H9 (cell line): ENCODE measurements around the gene PTPRJ. TPM values are rescaled to one million over a fixed set of nuclear protein-coding genes. Genes with fewer than 3 reads are reported as not detected.

ENCODE experiments used
- DNase-seq: peaks from one replicate; pipeline ENCODE4 v3.0.0-alpha.2; 2017
- H2AFZ ChIP-seq: one replicate; pipeline ENCODE4 v1.6.1; 2013; ENCODE audit warnings: mild to moderate bottlenecking, low read length, control low read depth, moderate library complexity
- H2AK5ac ChIP-seq: 2 replicates; pipeline ENCODE4 v1.6.1; 2013; ENCODE audit warnings: low read length, control low read depth, mixed read lengths; ENCODE audit not compliant: insufficient read length
- H2BK120ac ChIP-seq: one replicate; pipeline ENCODE4 v1.6.1; 2013; ENCODE audit warnings: low read depth, mild to moderate bottlenecking, low read length, control low read depth, inconsistent platforms; ENCODE audit not compliant: poor library complexity, severe bottlenecking
- H2BK12ac ChIP-seq: 2 replicates; pipeline ENCODE4 v1.6.1; 2013; ENCODE audit warnings: low read length, control low read depth, mixed read lengths, low read depth; ENCODE audit not compliant: insufficient read length
- H2BK15ac ChIP-seq: 2 replicates; pipeline ENCODE4 v1.6.1; 2013; ENCODE audit warnings: low read depth, low read length, control low read depth
- H2BK20ac ChIP-seq: one replicate; pipeline ENCODE4 v1.6.1; 2013; ENCODE audit warnings: low read depth, mild to moderate bottlenecking, low read length, control low read depth, inconsistent platforms; ENCODE audit not compliant: poor library complexity, severe bottlenecking
- H2BK5ac ChIP-seq: 2 replicates; pipeline ENCODE4 v1.6.1; 2013; ENCODE audit warnings: low read length, control low read depth, mixed read lengths; ENCODE audit not compliant: insufficient read length
- H3K14ac ChIP-seq: 2 replicates; pipeline ENCODE4 v1.6.1; 2013; ENCODE audit warnings: low read length, control low read depth; ENCODE audit not compliant: insufficient read depth
- H3K18ac ChIP-seq: 2 replicates; pipeline ENCODE4 v1.6.1; 2013; ENCODE audit warnings: low read depth, mild to moderate bottlenecking, mixed read lengths, low read length, control low read depth; ENCODE audit not compliant: insufficient read length
- H3K23ac ChIP-seq: 2 replicates; pipeline ENCODE4 v1.6.1; 2013; ENCODE audit warnings: low read length, control low read depth, mixed read lengths, low read depth; ENCODE audit not compliant: insufficient read length
- H3K23me2 ChIP-seq: 2 replicates; pipeline ENCODE4 v1.6.1; 2013; ENCODE audit warnings: low read depth, mild to moderate bottlenecking, mixed read lengths, low read length, control low read depth; ENCODE audit not compliant: insufficient read length, poor library complexity, severe bottlenecking
- H3K27ac ChIP-seq: 2 replicates; pipeline ENCODE4 v1.5.1; 2013; ENCODE audit warnings: low read length, control low read depth, mixed read lengths, low read depth; ENCODE audit not compliant: insufficient read length
- H3K27me3 ChIP-seq: 2 replicates; pipeline ENCODE4 v1.6.1; 2013; ENCODE audit warnings: low read length, control low read depth, inconsistent platforms; ENCODE audit not compliant: insufficient read depth
- H3K4ac ChIP-seq: 2 replicates; pipeline ENCODE4 v1.6.1; 2013; ENCODE audit warnings: low read depth, mild to moderate bottlenecking, control low read depth, inconsistent platforms, low read length, moderate library complexity
- H3K4me1 ChIP-seq: 2 replicates; pipeline ENCODE4 v1.6.1; 2013; ENCODE audit warnings: low read length, control low read depth, inconsistent platforms; ENCODE audit not compliant: insufficient read depth
- H3K4me2 ChIP-seq: 2 replicates; pipeline ENCODE4 v1.6.1; 2013; ENCODE audit warnings: low read length, control low read depth, mixed read lengths; ENCODE audit not compliant: insufficient read length, insufficient read depth
- H3K56ac ChIP-seq: 2 replicates; pipeline ENCODE4 v1.6.1; 2013; ENCODE audit warnings: low read depth, mild to moderate bottlenecking, mixed read lengths, low read length, control low read depth; ENCODE audit not compliant: insufficient read length
- H3K79me1 ChIP-seq: 2 replicates; pipeline ENCODE4 v1.6.1; 2013; ENCODE audit warnings: low read depth, mild to moderate bottlenecking, moderate library complexity, low read length, control low read depth, inconsistent platforms; ENCODE audit not compliant: insufficient read depth, poor library complexity, severe bottlenecking
- H3K79me2 ChIP-seq: 2 replicates; pipeline ENCODE4 v1.6.1; 2013; ENCODE audit warnings: low read length, control low read depth, inconsistent platforms; ENCODE audit not compliant: insufficient read depth
- H3K9ac ChIP-seq: 2 replicates; pipeline ENCODE4 v1.6.1; 2013; ENCODE audit warnings: low read length, control low read depth, mixed read lengths; ENCODE audit not compliant: insufficient read length; ENCODE audit errors: extremely low read depth
- H3K9me3 ChIP-seq: one replicate; pipeline ENCODE4 v1.6.1; 2013; ENCODE audit warnings: low read depth, low read length, inconsistent platforms; ENCODE audit not compliant: control insufficient read depth
- H3T11ph ChIP-seq: one replicate; pipeline ENCODE4 v1.6.1; 2013; ENCODE audit warnings: mild to moderate bottlenecking, low read length, control low read depth, inconsistent platforms
- H4K20me1 ChIP-seq: one replicate; pipeline ENCODE4 v1.6.1; 2013; ENCODE audit not compliant: control insufficient read depth, insufficient read length, insufficient read depth
- H4K5ac ChIP-seq: 2 replicates; pipeline ENCODE4 v1.6.1; 2013; ENCODE audit warnings: low read depth, mild to moderate bottlenecking, mixed read lengths, low read length, control low read depth; ENCODE audit not compliant: insufficient read length
- H4K8ac ChIP-seq: replicated peaks from 2 replicates; pipeline ENCODE4 v1.6.1; 2013; ENCODE audit warnings: low read length, control low read depth, mixed read lengths, low read depth; ENCODE audit not compliant: insufficient read length
- H4K91ac ChIP-seq: 2 replicates; pipeline ENCODE4 v1.6.1; 2013; ENCODE audit warnings: low read depth, mild to moderate bottlenecking, moderate library complexity, mixed read lengths, low read length, control low read depth; ENCODE audit not compliant: insufficient read length
- H3K27ac Mint-ChIP-seq, 3 experiments: 2 replicates in 2 of 3; 3 replicates in 1 of 3; pipeline ENCODE4 v1.8.0; 2020 to 2021; ENCODE audit warnings: mixed read lengths in 3 of 3, mild to moderate bottlenecking in 1 of 3, moderate library complexity in 1 of 3
- H3K27me3 Mint-ChIP-seq: 2 replicates; pipeline ENCODE4 v1.8.0; 2021; ENCODE audit warnings: low read depth, mild to moderate bottlenecking, moderate library complexity, mixed read lengths
- H3K36me3 Mint-ChIP-seq, 3 experiments: 2 replicates in 2 of 3; 3 replicates in 1 of 3; pipeline ENCODE4 v1.8.0; 2020 to 2021; ENCODE audit warnings: low read depth in 3 of 3, mixed read lengths in 3 of 3; ENCODE audit not compliant: insufficient read depth in 1 of 3
- H3K4me1 Mint-ChIP-seq, 2 experiments: 2 replicates each; pipeline ENCODE4 v1.8.0; 2020; ENCODE audit warnings: mixed read lengths in 2 of 2
- H3K4me3 Mint-ChIP-seq, 2 experiments: 2 replicates in 1 of 2; 3 replicates in 1 of 2; pipeline ENCODE4 v1.8.0; 2020 to 2021; ENCODE audit warnings: mild to moderate bottlenecking in 2 of 2, mixed read lengths in 2 of 2, moderate library complexity in 1 of 2
- H3K9me3 Mint-ChIP-seq, 2 experiments: 2 replicates in 1 of 2; 3 replicates in 1 of 2; pipeline ENCODE4 v1.8.0; 2020; ENCODE audit warnings: mild to moderate bottlenecking in 2 of 2, mixed read lengths in 2 of 2, moderate library complexity in 1 of 2
- CTCF ChIP-seq: fragments of 200-600 bp; sonication (generic); conservative IDR thresholded peaks from 3 replicates; pipeline ENCODE4 v1.8.0; 2021; ENCODE audit warnings: antibody characterized with exemption, mild to moderate bottlenecking
- WGBS: extraction: QIAGEN DNeasy Blood & Tissue Kit; methylation state at CpG from one replicate; pipeline ENCODE4 v1.1.7; 2013; ENCODE audit warnings: missing lambda C conversion rate, low lambda C conversion rate, mixed read lengths; ENCODE audit not compliant: insufficient read length; ENCODE audit errors: extremely low coverage; 5-methylcytosine and 5-hydroxymethylcytosine counted together
- total RNA-seq: library from RNA; stranded (reverse); gene quantifications from 2 replicates; pipeline ENCODE4 v1.2.1, GENCODE V29; 2021

Gene PTPRJ
- total RNA-seq, 1 experiment from 2014 or later: 10.6 TPM

- H3K9ac ChIP-seq: no peak overlapping the region
- H3K79me1 ChIP-seq: no peaks in the 10 kb centered on the region
- WGBS: no CpG with 5 or more reads among the region's 12 CpGs
- H4K8ac ChIP-seq: no peak overlapping the region
- no peak overlapping the region for H4K91ac ChIP-seq
- no peaks in the 10 kb centered on the region for H3K79me2 ChIP-seq
- H3K14ac ChIP-seq: no peak overlapping the region
- no peak overlapping the region for H3K56ac ChIP-seq
- H3K36me3 Mint-ChIP-seq: peaks cover 0 to 7% (median 4%) of the 10 kb centered on the region in 3 experiments; a peak in 3 of 7 replicates
- no peak overlapping the region for H3K18ac ChIP-seq
- no peaks in the 10 kb centered on the region for H3K27me3 Mint-ChIP-seq
- no peak overlapping the region for H2BK12ac ChIP-seq
- no peak for TF ChIP-seq CTCF
- no peaks in the 10 kb centered on the region for H3K9me3 ChIP-seq
- H4K5ac ChIP-seq: no peak overlapping the region
- peaks cover 2% of the 10 kb centered on the region; the same call in 1 of the 2 replicates for H3K4me1 ChIP-seq
- DNase-seq: no peak
- no peak overlapping the region for H3K4ac ChIP-seq
- H2BK5ac ChIP-seq: no peak overlapping the region
- H3K9me3 Mint-ChIP-seq: no peaks in the 10 kb centered on the region
- H3K23ac ChIP-seq: no peak overlapping the region
- no peak overlapping the region for H3K4me3 Mint-ChIP-seq
- H3T11ph ChIP-seq: no peak overlapping the region
- H3K23me2 ChIP-seq: peaks cover 2% of the 10 kb centered on the region
- no peak overlapping the region for H3K4me2 ChIP-seq
- H3K27ac ChIP-seq: no peak overlapping the region
- no peaks in the 10 kb centered on the region for H3K27me3 ChIP-seq
- H4K20me1 ChIP-seq: no peaks in the 10 kb centered on the region
- no peak overlapping the region for H2AK5ac ChIP-seq
- no peak overlapping the region for H2BK120ac ChIP-seq
- H2BK20ac ChIP-seq: no peak overlapping the region
- H3K27ac Mint-ChIP-seq: no peak overlapping the region
- no peak overlapping the region for H2AFZ ChIP-seq
- no peak overlapping the region for H2BK15ac ChIP-seq
- H3K4me1 Mint-ChIP-seq: peaks cover 0 to 4% of the 10 kb centered on the region in 2 experiments; a peak in 2 of 4 replicates
These were observed 183.2 kb downstream of the PTPRJ start for GRCh38 chr11:48163360-48164100.
